HL-60 (cell line): ENCODE results near the gene MPP4.

ENCODE experiments used
- CTCF ChIP-seq: IDR thresholded peaks from one replicate; pipeline ENCODE4 v1.5.1; 2011; ENCODE audit warnings: low read length, control low read depth, inconsistent platforms; ENCODE audit not compliant: insufficient read depth
- GABPA ChIP-seq: IDR thresholded peaks from 2 replicates; pipeline ENCODE4 v1.6.1; 2012; ENCODE audit warnings: low read depth
- POLR2AphosphoS5 ChIP-seq: IDR thresholded peaks from 2 replicates; pipeline ENCODE4 v1.6.1; 2012; ENCODE audit warnings: low read depth
- REST ChIP-seq: IDR thresholded peaks from 2 replicates; pipeline ENCODE4 v1.6.1; 2012; ENCODE audit warnings: low read depth; ENCODE audit not compliant: insufficient replicate concordance
- SPI1 ChIP-seq: IDR thresholded peaks from 2 replicates; pipeline ENCODE4 v1.6.1; 2012; ENCODE audit warnings: low read depth, mild to moderate bottlenecking, borderline replicate concordance

GRCh38 chr2:201621293-201621999 lies 77.0 kb downstream of the MPP4 start:
- TF ChIP-seq REST (no peak), POLR2AphosphoS5 (no peak), CTCF (no peak), SPI1 (no peak), GABPA (no peak)
